GM12878 (cell line): Measurements from ENCODE around the gene CXCL17. TPM values are rescaled to one million over a fixed set of nuclear protein-coding genes. Genes with fewer than 3 reads are reported as not detected.

Experiments
- CBX3 ChIP-seq: fragments of 200-600 bp; sonication (generic); IDR thresholded peaks from 2 replicates; pipeline ENCODE4 v1.6.1; 2016; ENCODE audit warnings: low read depth, borderline replicate concordance
- EED ChIP-seq: sonication (generic); IDR thresholded peaks from 2 replicates; pipeline ENCODE4 v1.6.1; 2016; ENCODE audit warnings: antibody characterized with exemption, low read depth
- ETV6 ChIP-seq, 2 experiments: fragments of 450-650 bp in 1 of 2; IDR thresholded peaks in 1 of 2; conservative IDR thresholded peaks in 1 of 2; 2 replicates each; pipeline ENCODE4 v1.6.1; 2014; ENCODE audit warnings: antibody characterized with exemption in 1 of 2, borderline replicate concordance in 1 of 2, low read depth in 1 of 2, mild to moderate bottlenecking in 1 of 2, moderate library complexity in 1 of 2
- IKZF1 ChIP-seq: fragments of 450-650 bp; conservative IDR thresholded peaks from 2 replicates; pipeline ENCODE4 v1.6.1; 2017; ENCODE audit warnings: antibody characterized with exemption, mild to moderate bottlenecking
- JUND ChIP-seq: IDR thresholded peaks from 2 replicates; pipeline ENCODE4 v1.6.1; 2012; ENCODE audit warnings: low read depth, mild to moderate bottlenecking, low read length, improper control_type of control experiment, moderate library complexity
- KDM1A ChIP-seq: fragments of 200-600 bp; sonication (generic); IDR thresholded peaks from 2 replicates; pipeline ENCODE4 v1.6.1; 2016; ENCODE audit warnings: borderline replicate concordance
- LARP7 ChIP-seq: fragments of 450-650 bp; IDR thresholded peaks from 2 replicates; pipeline ENCODE4 v1.6.1; 2017; ENCODE audit warnings: mild to moderate bottlenecking
- MEF2A ChIP-seq: IDR thresholded peaks from 2 replicates; pipeline ENCODE4 v1.6.1; 2011; ENCODE audit warnings: low read depth, mild to moderate bottlenecking, low read length, moderate library complexity; ENCODE audit not compliant: insufficient read depth
- NFYB ChIP-seq: IDR thresholded peaks from 2 replicates; pipeline ENCODE4 v1.6.1; 2011; ENCODE audit warnings: low read depth, mild to moderate bottlenecking, low read length, improper control_type of control experiment, moderate library complexity; ENCODE audit not compliant: insufficient read depth
- NR2C1 ChIP-seq: fragments of 450-650 bp; IDR thresholded peaks from 2 replicates; pipeline ENCODE4 v1.6.1; 2017; ENCODE audit warnings: antibody characterized with exemption, mild to moderate bottlenecking, moderate library complexity
- POLR2AphosphoS2 ChIP-seq: IDR thresholded peaks from 2 replicates; pipeline ENCODE4 v1.6.1; 2011; ENCODE audit warnings: low read depth, mild to moderate bottlenecking, low read length, improper control_type of control experiment, moderate library complexity
- RELA ChIP-seq: fragments of 450-650 bp; IDR thresholded peaks from 2 replicates; pipeline ENCODE4 v1.8.0; 2014; ENCODE audit warnings: borderline replicate concordance; ENCODE audit not compliant: partially characterized antibody
- RFX5 ChIP-seq: IDR thresholded peaks from 2 replicates; pipeline ENCODE4 v1.6.1; 2011; ENCODE audit warnings: low read depth, low read length, improper control_type of control experiment
- SIX5 ChIP-seq: IDR thresholded peaks from 2 replicates; pipeline ENCODE4 v1.6.1; 2011; ENCODE audit warnings: mild to moderate bottlenecking, low read depth, low read length, moderate library complexity; ENCODE audit not compliant: severe bottlenecking
- SMAD5 ChIP-seq: IDR thresholded peaks from 2 replicates; pipeline ENCODE4 v1.6.1; 2016; ENCODE audit warnings: antibody characterized with exemption, low read depth
- SMARCA5 ChIP-seq: fragments of 450-650 bp; IDR thresholded peaks from 2 replicates; pipeline ENCODE4 v1.6.1; 2017; ENCODE audit warnings: mild to moderate bottlenecking
- SMC3 ChIP-seq: IDR thresholded peaks from 2 replicates; pipeline ENCODE4 v1.6.1; 2011; ENCODE audit warnings: low read length, improper control_type of control experiment, borderline replicate concordance
- SUZ12 ChIP-seq: fragments of 200-600 bp; sonication (generic); IDR thresholded peaks from one replicate; pipeline ENCODE4 v1.6.1; 2018; ENCODE audit warnings: antibody characterized with exemption, mild to moderate bottlenecking; ENCODE audit not compliant: unreplicated experiment
- TARDBP ChIP-seq: IDR thresholded peaks from 2 replicates; pipeline ENCODE4 v1.6.1; 2016; ENCODE audit warnings: borderline replicate concordance
- TCF3 ChIP-seq: IDR thresholded peaks from 2 replicates; pipeline ENCODE4 v1.6.1; 2012; ENCODE audit warnings: low read depth, mild to moderate bottlenecking, low read length, borderline replicate concordance; ENCODE audit not compliant: insufficient read depth
- TCF7 ChIP-seq: IDR thresholded peaks from 2 replicates; pipeline ENCODE4 v1.6.1; 2014; ENCODE audit warnings: antibody characterized with exemption, borderline replicate concordance
- ZNF217 ChIP-seq: fragments of 450-650 bp; IDR thresholded peaks from 2 replicates; pipeline ENCODE4 v1.6.1; 2017; ENCODE audit warnings: antibody characterized with exemption, mild to moderate bottlenecking
- ZNF622 ChIP-seq: fragments of 450-650 bp; IDR thresholded peaks from 2 replicates; pipeline ENCODE4 v1.6.1; 2017; ENCODE audit warnings: mild to moderate bottlenecking, inconsistent platforms
- ZSCAN29 ChIP-seq: fragments of 450-650 bp; IDR thresholded peaks from 2 replicates; pipeline ENCODE4 v1.6.1; 2017; ENCODE audit warnings: mild to moderate bottlenecking, moderate library complexity
- polyA plus RNA-seq, 11 experiments: library from polyadenylated mRNA; depleted of rRNA in 4 of 11; unstranded in 6 of 11; stranded (reverse) in 5 of 11; fragments of >200 nt; fragmentation: Nextera tagmentation in 4 of 11; fragmentation: Illumina TruSeq in 1 of 11; extraction: Ambion mirVana in 4 of 11; extraction: Trizol in 1 of 11; gene quantifications; 1 replicate in 1 of 11; 2 replicates in 10 of 11; pipeline versions ENCODE4 v1.2.1 to v1.2.3, GENCODE V29; 2011 to 2016; ENCODE audit warnings: inconsistent platforms in 2 of 11, missing spikeins in 2 of 11, low read depth in 1 of 11
- total RNA-seq, 4 experiments: library from RNA; depleted of rRNA in 3 of 4; stranded (reverse); fragments of >200 nt in 3 of 4; fragmentation: Illumina TruSeq in 1 of 4; extraction: Trizol in 1 of 4; gene quantifications; 2 replicates each; pipeline versions ENCODE4 v1.2.1 to v1.2.3, GENCODE V29; 2013 to 2021
- TF ChIP-seq, protein P1 (sequence below): fragments of 150-350 bp; IDR thresholded peaks from 2 replicates; pipeline ENCODE4 v1.6.1; 2016; ENCODE audit warnings: low read depth, low read length
- TF ChIP-seq, protein P2 (sequence below): fragments of 450-650 bp; IDR thresholded peaks from 2 replicates; pipeline ENCODE4 v1.6.1; 2017; ENCODE audit warnings: borderline replicate concordance
- TF ChIP-seq, protein P3 (sequence below): fragments of 450-650 bp; IDR thresholded peaks from 2 replicates; pipeline ENCODE4 v1.6.1; 2014; ENCODE audit warnings: mild to moderate bottlenecking

The CXCL17 gene
- total and polyA plus RNA-seq, 10 of the 15 experiments (the other 5 are each of a cell fraction or from before 2014, with no cell fraction given), result 0.13 to 0.24 (median 0.15) TPM; not detected in 7

DNA sequence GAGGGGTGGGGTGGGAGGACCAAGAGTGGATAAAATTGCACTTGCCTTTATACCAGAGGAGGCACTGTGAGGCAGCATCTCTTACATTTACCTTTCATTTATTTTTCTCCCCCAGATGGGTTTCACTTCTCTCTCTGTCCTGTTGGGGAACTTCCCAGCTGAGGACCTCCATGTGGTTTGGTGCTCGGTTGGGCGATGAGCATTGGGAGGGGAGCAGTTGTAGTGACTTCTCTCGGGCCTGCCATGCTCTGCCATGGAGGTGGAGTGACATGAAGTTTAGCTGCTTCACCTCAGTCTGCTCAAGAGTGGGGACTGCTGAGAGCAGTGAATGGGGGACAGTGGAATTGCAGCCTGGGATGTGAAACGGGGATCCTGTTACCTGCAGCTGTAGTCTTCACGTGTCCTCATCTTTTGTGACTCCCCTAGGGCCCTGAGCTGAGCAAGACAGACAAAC is 23.1 kb upstream of the CXCL17 start (continued):
- TF ChIP-seq, protein P1, sequence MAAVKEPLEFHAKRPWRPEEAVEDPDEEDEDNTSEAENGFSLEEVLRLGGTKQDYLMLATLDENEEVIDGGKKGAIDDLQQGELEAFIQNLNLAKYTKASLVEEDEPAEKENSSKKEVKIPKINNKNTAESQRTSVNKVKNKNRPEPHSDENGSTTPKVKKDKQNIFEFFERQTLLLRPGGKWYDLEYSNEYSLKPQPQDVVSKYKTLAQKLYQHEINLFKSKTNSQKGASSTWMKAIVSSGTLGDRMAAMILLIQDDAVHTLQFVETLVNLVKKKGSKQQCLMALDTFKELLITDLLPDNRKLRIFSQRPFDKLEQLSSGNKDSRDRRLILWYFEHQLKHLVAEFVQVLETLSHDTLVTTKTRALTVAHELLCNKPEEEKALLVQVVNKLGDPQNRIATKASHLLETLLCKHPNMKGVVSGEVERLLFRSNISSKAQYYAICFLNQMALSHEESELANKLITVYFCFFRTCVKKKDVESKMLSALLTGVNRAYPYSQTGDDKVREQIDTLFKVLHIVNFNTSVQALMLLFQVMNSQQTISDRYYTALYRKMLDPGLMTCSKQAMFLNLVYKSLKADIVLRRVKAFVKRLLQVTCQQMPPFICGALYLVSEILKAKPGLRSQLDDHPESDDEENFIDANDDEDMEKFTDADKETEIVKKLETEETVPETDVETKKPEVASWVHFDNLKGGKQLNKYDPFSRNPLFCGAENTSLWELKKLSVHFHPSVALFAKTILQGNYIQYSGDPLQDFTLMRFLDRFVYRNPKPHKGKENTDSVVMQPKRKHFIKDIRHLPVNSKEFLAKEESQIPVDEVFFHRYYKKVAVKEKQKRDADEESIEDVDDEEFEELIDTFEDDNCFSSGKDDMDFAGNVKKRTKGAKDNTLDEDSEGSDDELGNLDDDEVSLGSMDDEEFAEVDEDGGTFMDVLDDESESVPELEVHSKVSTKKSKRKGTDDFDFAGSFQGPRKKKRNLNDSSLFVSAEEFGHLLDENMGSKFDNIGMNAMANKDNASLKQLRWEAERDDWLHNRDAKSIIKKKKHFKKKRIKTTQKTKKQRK, result no peak
- TF ChIP-seq SMARCA5 (no peak), MEF2A (peak; percentile 46; the same call in 1 of the 2 replicates), TARDBP (no peak), IKZF1 (peak; percentile 87), ZNF217 (0 out of 2 replicates have a peak, but pooled peaks have one; percentile 26), KDM1A (no peak), SMC3 (peak; percentile 43; the same call in 1 of the 2 replicates), NR2C1 (no peak), TCF3 (0 out of 2 replicates have a peak, but pooled peaks have one; percentile 26), EED (peak; percentile 92), ETV6 (conservative IDR thresholded peaks at IDR 0.05 in 1 of 2, IDR thresholded peaks at IDR 0.05 in 1 of 2; ENCODE audit: borderline replicate concordance in 1 of 2, low read depth in 1 of 2) (no peak), ZSCAN29 (no peak), TCF7 (no peak), ZNF622 (no peak), RFX5 (no peak), RELA (peak; percentile 90), LARP7 (0 out of 2 replicates have a peak, but pooled peaks have one; percentile 56), POLR2AphosphoS2 (no peak), SUZ12 (no peak), SIX5 (no peak), NFYB (no peak), SMAD5 (no peak), JUND (no peak), CBX3 (no peak)
- TF ChIP-seq, protein P2, sequence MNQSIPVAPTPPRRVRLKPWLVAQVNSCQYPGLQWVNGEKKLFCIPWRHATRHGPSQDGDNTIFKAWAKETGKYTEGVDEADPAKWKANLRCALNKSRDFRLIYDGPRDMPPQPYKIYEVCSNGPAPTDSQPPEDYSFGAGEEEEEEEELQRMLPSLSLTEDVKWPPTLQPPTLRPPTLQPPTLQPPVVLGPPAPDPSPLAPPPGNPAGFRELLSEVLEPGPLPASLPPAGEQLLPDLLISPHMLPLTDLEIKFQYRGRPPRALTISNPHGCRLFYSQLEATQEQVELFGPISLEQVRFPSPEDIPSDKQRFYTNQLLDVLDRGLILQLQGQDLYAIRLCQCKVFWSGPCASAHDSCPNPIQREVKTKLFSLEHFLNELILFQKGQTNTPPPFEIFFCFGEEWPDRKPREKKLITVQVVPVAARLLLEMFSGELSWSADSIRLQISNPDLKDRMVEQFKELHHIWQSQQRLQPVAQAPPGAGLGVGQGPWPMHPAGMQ, result no peak
- TF ChIP-seq, protein P3, sequence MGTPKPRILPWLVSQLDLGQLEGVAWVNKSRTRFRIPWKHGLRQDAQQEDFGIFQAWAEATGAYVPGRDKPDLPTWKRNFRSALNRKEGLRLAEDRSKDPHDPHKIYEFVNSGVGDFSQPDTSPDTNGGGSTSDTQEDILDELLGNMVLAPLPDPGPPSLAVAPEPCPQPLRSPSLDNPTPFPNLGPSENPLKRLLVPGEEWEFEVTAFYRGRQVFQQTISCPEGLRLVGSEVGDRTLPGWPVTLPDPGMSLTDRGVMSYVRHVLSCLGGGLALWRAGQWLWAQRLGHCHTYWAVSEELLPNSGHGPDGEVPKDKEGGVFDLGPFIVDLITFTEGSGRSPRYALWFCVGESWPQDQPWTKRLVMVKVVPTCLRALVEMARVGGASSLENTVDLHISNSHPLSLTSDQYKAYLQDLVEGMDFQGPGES, result no peak
